ENCODE results near the gene KDM4C. TPM values are rescaled to one million over a fixed set of nuclear protein-coding genes. Genes with fewer than 3 reads are reported as not detected.

The KDM4C gene
- total RNA-seq, 1 experiment from 2014 or later, result 7.1 TPM

DNA sequence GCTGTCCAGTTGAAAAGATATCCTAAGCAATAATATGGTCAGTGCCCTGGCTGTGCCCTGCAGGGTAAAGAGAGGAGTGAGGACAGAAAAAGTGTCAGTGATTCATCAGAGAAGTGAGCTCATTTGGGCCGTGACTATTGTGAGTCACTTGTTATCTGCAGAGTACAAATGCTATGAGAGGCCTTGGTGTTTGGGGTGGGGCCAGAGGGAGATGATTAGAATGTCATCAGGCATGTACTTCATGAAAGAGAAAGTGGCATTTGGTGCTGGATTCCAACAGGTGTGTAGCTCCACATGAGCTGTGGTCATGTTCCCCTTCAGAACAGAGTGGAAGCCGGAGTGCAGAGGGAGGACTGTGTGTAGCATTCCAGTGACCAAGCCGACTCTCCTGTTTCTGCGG lies 174.1 kb downstream of the KDM4C start:
- Histone ChIP-seq H3K4me3 (ENCODE audit: low read depth in 2 of 2, low read length in 2 of 2) (no peak overlapping the region), H3K9me3 (ENCODE audit: control insufficient read depth, insufficient read depth, low read depth, low read length) (no peaks in the 10 kb centered on the region), H3K36me3 (ENCODE audit: control insufficient read depth, insufficient read depth, low read length) (no peaks in the 10 kb centered on the region), H3K27ac (ENCODE audit: low read length) (no peak overlapping the region), H3K27me3 (ENCODE audit: control insufficient read depth, insufficient read depth, low read length) (no peaks in the 10 kb centered on the region), H3K4me1 (ENCODE audit: control insufficient read depth, insufficient read depth, low read length) (no peaks in the 10 kb centered on the region)
- no TSS peak for BruUV-seq (replicated peaks)
- POLR2A ChIA-PET, result no interaction called here
- DNase-seq (ENCODE audit: low read depth, low spot score), result no peak
- in situ Hi-C loops (cut with HindIII; ENCODE audit: low pct_unique_long_range_greater_than_20kb, low sequenced_read_pairs), result no loop called here
- CTCF ChIA-PET, result no interaction called here
- ATAC-seq, result no peak
- TF ChIP-seq SIN3A (IDR thresholded peaks at IDR 0.05; ENCODE audit: borderline replicate concordance, insufficient read depth, low read depth, low read length) (no peak), CTCF (IDR thresholded peaks at IDR 0.05) (no peak), REST (IDR thresholded peaks at IDR 0.05; ENCODE audit: insufficient read depth in 1 of 2, low read depth in 2 of 2, low read length in 1 of 2) (no peak), POLR2AphosphoS5 (IDR thresholded peaks at IDR 0.05; ENCODE audit: low read depth, low read length) (no peak), TCF7L2 (IDR thresholded peaks at IDR 0.05; ENCODE audit: low read depth, low read length) (no peak)
- intact Hi-C loops (cut with micrococcal nuclease; ENCODE audit: unreplicated experiment), result no loop called here

DNA sequence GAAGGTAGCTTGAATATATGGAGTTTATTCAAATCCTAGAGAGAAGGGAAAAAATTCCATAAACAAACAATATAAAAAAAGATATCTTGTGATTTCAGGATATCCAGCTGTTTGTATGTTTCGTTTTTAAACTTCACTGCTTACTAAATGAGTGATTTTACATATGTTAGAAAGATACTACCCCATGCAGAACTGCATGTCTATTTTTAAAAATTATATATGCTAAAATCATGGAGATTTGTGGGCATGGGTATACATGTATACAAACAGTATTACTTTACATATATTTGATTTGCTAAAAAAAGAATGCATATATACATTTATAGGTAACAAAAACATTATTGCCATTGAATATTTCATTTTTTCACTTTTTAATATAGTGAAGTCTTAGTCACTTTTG lies 178.3 kb downstream of the KDM4C start:
- no peak for TF ChIP-seq TCF7L2 (IDR thresholded peaks at IDR 0.05; ENCODE audit: low read depth, low read length)
- TF ChIP-seq POLR2AphosphoS5 (IDR thresholded peaks at IDR 0.05; ENCODE audit: low read depth, low read length), result no peak
- no peak for TF ChIP-seq CTCF (IDR thresholded peaks at IDR 0.05)
- no peak for TF ChIP-seq SIN3A (IDR thresholded peaks at IDR 0.05; ENCODE audit: borderline replicate concordance, insufficient read depth, low read depth, low read length)
- TF ChIP-seq REST (IDR thresholded peaks at IDR 0.05; ENCODE audit: insufficient read depth in 1 of 2, low read depth in 2 of 2, low read length in 1 of 2), result no peak

More for the DNA sequence above, 178.3 kb downstream of the KDM4C start:
- Histone ChIP-seq H3K36me3 (ENCODE audit: control insufficient read depth, insufficient read depth, low read length) (no peaks in the 10 kb centered on the region), H3K27me3 (ENCODE audit: control insufficient read depth, insufficient read depth, low read length) (no peaks in the 10 kb centered on the region), H3K4me3 (ENCODE audit: low read depth in 2 of 2, low read length in 2 of 2) (no peak overlapping the region), H3K9me3 (ENCODE audit: control insufficient read depth, insufficient read depth, low read depth, low read length) (no peaks in the 10 kb centered on the region), H3K27ac (ENCODE audit: low read length) (no peak overlapping the region), H3K4me1 (ENCODE audit: control insufficient read depth, insufficient read depth, low read length) (no peaks in the 10 kb centered on the region)
- no peak for ATAC-seq
- BruUV-seq (replicated peaks), result no TSS peak
- POLR2A ChIA-PET, result no interaction called here
- CTCF ChIA-PET, result interaction anchor here (1.1 kb wide), 1 partner anchor 109 kb away, joined by 3 read pairs; no protein-coding TSS in a partner anchor
- intact Hi-C loops (cut with micrococcal nuclease; ENCODE audit: unreplicated experiment) (no loop called here), in situ Hi-C loops (cut with HindIII; ENCODE audit: low pct_unique_long_range_greater_than_20kb, low sequenced_read_pairs) (no loop called here)
- DNase-seq (ENCODE audit: low read depth, low spot score), result no peak
